ENCODE measurements around the gene SLC35B2. TPM values are rescaled to one million over a fixed set of nuclear protein-coding genes. Genes with fewer than 3 reads are reported as not detected.

SLC35B2 gene
- total and polyA plus RNA-seq, 9 of the 15 experiments (the other 6 are each of a cell fraction or from before 2014, with no cell fraction given), result 14.5 to 59.1 (median 47.1) TPM

- TF ChIP-seq RERE (CRISPR knock-in tag; IDR thresholded peaks at IDR 0.05; ENCODE audit: borderline replicate concordance) (0 out of 2 replicates have a peak, but pooled peaks have one; percentile 80), TCF7 (IDR thresholded peaks at IDR 0.05; ENCODE audit: borderline replicate concordance) (no peak), PATZ1 (CRISPR knock-in tag; IDR thresholded peaks at IDR 0.05; ENCODE audit: borderline replicate concordance) (no peak), MCM5 (IDR thresholded peaks at IDR 0.05; ENCODE audit: low read depth) (no peak), DPF2 (IDR thresholded peaks at IDR 0.05) (peak; percentile 74; the same call in 1 of the 2 replicates), ESRRA (IDR thresholded peaks at IDR 0.05; ENCODE audit: borderline replicate concordance, low read depth) (peak; percentile 100; the same call in 1 of the 2 replicates), MAX (CRISPR knock-in tag; IDR thresholded peaks at IDR 0.05) (peak; percentile 96), ZNF407 (IDR thresholded peaks at IDR 0.05; ENCODE audit: low read depth) (peak; percentile 64; the same call in 1 of the 2 replicates), XRCC4 (IDR thresholded peaks at IDR 0.05; ENCODE audit: extremely low read depth, insufficient read depth, insufficient read length) (no peak)
Measured at GRCh38 chr6:44257025-44257752, at the start of gene SLC35B2 (continued).

Measured in K562 (cell line).